Activated CD8-positive, alpha-beta T cell treated with anti-CD3 and anti-CD28 coated beads for 36 hours (primary cell): Measurements from ENCODE around the gene DENND6A. TPM values are rescaled to one million over a fixed set of nuclear protein-coding genes. Genes with fewer than 3 reads are reported as not detected.
"Not testable (repeated sequence)": the region's sequence is repeated elsewhere in the genome, so short reads cannot be mapped to it uniquely, and the experiment has no call there.

Source experiments
- ATAC-seq: fragments of 200-7000 bp; cut with Tn5 transposase; one replicate; pipeline ENCODE4 v1.10.0; 2021; ENCODE audit warnings: mild to moderate bottlenecking, moderate library complexity
- CTCF ChIA-PET: fragments of 350-600 bp; sonication (Branson Sonifier 250); formaldehyde crosslinking; loops from one replicate; lab custom pipeline; 2021; ENCODE audit warnings: antibody characterized with exemption; lab: Charles Lee
- POLR2A ChIA-PET: fragments of 350-600 bp; sonication (Branson Sonifier 250); formaldehyde crosslinking; loops from one replicate; lab custom pipeline; 2021; ENCODE audit warnings: antibody characterized with exemption; lab: Charles Lee
- DNase-seq: peaks from one replicate; pipeline ENCODE4 v3.0.0-alpha.2; 2020
- H3K27ac Mint-ChIP-seq: one replicate; pipeline ENCODE4 v1.8.0; 2021; ENCODE audit warnings: mild to moderate bottlenecking, mixed read lengths
- H3K27me3 Mint-ChIP-seq: one replicate; pipeline ENCODE4 v1.8.0; 2021; ENCODE audit warnings: mixed read lengths
- H3K36me3 Mint-ChIP-seq: one replicate; pipeline ENCODE4 v1.8.0; 2021; ENCODE audit warnings: low read depth, mixed read lengths
- H3K4me1 Mint-ChIP-seq: one replicate; pipeline ENCODE4 v1.8.0; 2021; ENCODE audit warnings: low read depth, mixed read lengths
- H3K4me3 Mint-ChIP-seq: one replicate; pipeline ENCODE4 v1.8.0; 2021; ENCODE audit warnings: mild to moderate bottlenecking, moderate library complexity, mixed read lengths
- H3K9me3 Mint-ChIP-seq: one replicate; pipeline ENCODE4 v1.8.0; 2021; ENCODE audit warnings: mixed read lengths
- intact Hi-C: fragments of 100-400 bp; cut with micrococcal nuclease; formaldehyde crosslinking; loops from one replicate; pipeline ENCODE4 v1.10.0; 2022
- total RNA-seq, 2 experiments: library from RNA; stranded (reverse); gene quantifications; one replicate each; pipeline ENCODE4 v1.2.3, GENCODE V29; 2021
- TF ChIP-seq, protein P1 (sequence below): fragments of 200-600 bp; IDR thresholded peaks from one replicate; pipeline ENCODE4 v1.8.0; 2022; ENCODE audit warnings: antibody characterized with exemption, mild to moderate bottlenecking

DENND6A gene
- total RNA-seq, 2 experiments from 2014 or later, result 10.1 to 13.1 TPM

GRCh38 chr3:57709559-57709958, 16.7 kb upstream of the DENND6A start:
- ChIA-PET POLR2A (interaction anchor here (0.6 kb wide), 2 partner anchors 113 to 285 kb away, joined by 3 read pairs; no protein-coding TSS in a partner anchor), CTCF (no interaction called here)
- no peak for ATAC-seq

DNA sequence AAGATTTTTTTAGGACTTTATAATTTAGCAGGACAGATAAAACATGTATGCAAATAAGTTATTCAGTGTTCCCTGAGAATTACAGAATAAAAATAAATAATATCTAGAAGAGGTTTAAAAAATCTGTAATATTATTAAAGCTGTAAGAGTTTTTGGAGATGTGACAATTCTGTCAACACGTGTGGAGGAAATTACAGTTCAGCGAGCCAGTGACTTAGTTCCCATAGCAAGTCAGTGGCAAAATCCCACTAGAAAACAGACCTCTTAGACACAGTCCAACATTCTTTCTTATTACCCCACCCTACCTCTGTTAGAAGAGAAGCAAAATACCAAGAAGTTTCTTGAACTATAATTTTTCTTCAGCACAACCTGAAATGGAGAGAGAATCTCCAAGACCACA, 16.2 kb upstream of the DENND6A start:
- H3K36me3 Mint-ChIP-seq, result no peaks in the 10 kb centered on the region
- ChIA-PET POLR2A (interaction anchor here (0.6 kb wide), 1 partner anchor 113 kb away, joined by 3 read pairs; no protein-coding TSS in a partner anchor), CTCF (no interaction called here)
- ATAC-seq (no peak), DNase-seq (no peak)
- peaks cover 2% of the 10 kb centered on the region for H3K27me3 Mint-ChIP-seq
- no peak overlapping the region for H3K27ac Mint-ChIP-seq
- TF ChIP-seq, protein P1, sequence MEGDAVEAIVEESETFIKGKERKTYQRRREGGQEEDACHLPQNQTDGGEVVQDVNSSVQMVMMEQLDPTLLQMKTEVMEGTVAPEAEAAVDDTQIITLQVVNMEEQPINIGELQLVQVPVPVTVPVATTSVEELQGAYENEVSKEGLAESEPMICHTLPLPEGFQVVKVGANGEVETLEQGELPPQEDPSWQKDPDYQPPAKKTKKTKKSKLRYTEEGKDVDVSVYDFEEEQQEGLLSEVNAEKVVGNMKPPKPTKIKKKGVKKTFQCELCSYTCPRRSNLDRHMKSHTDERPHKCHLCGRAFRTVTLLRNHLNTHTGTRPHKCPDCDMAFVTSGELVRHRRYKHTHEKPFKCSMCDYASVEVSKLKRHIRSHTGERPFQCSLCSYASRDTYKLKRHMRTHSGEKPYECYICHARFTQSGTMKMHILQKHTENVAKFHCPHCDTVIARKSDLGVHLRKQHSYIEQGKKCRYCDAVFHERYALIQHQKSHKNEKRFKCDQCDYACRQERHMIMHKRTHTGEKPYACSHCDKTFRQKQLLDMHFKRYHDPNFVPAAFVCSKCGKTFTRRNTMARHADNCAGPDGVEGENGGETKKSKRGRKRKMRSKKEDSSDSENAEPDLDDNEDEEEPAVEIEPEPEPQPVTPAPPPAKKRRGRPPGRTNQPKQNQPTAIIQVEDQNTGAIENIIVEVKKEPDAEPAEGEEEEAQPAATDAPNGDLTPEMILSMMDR, result no peak
- no peaks in the 10 kb centered on the region for H3K9me3 Mint-ChIP-seq
- H3K4me1 Mint-ChIP-seq, result no peaks in the 10 kb centered on the region
- no peak overlapping the region for H3K4me3 Mint-ChIP-seq
- intact Hi-C loops, result no loop called here

More at GRCh38 chr3:57709559-57709958, 16.7 kb upstream of the DENND6A start:
- Mint-ChIP-seq H3K27me3 (peaks cover 2% of the 10 kb centered on the region), H3K4me3 (no peak overlapping the region), H3K36me3 (no peaks in the 10 kb centered on the region), H3K27ac (no peak overlapping the region), H3K9me3 (no peaks in the 10 kb centered on the region), H3K4me1 (no peaks in the 10 kb centered on the region)
- intact Hi-C loops, result no loop called here
- TF ChIP-seq, protein P1, result no peak
- no peak for DNase-seq

DNA sequence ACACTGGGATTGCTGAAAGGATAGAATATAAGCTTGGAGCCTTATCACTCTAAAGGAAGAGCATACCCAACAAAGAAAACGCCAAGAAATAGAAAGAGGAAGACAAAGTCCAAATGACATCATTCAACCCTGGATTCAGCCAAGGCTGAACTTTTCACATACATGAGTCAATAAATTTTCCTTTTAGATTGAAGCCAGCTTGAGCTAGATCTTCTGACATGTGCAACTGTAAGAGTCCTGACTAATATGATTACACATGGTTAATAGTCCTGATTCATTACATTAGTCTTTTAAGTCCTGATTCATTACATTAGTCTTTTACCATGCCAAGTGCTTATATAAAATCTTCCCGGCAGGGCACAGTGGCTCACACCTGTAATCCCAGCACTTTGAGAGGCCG, 13.6 kb upstream of the DENND6A start:
- Mint-ChIP-seq H3K27me3 (peaks cover 2% of the 10 kb centered on the region), H3K4me1 (no peaks in the 10 kb centered on the region), H3K9me3 (no peaks in the 10 kb centered on the region), H3K36me3 (no peaks in the 10 kb centered on the region), H3K4me3 (no peak overlapping the region), H3K27ac (no peak overlapping the region)
- no peak for DNase-seq
- ChIA-PET POLR2A (interaction anchor here (0.7 kb wide), 1 partner anchor 155 kb away, joined by 4 read pairs; no protein-coding TSS in a partner anchor), CTCF (no interaction called here)
- intact Hi-C loops, result no loop called here
- no peak for ATAC-seq
- TF ChIP-seq, protein P1, result no peak

- H3K27ac Mint-ChIP-seq, H3K4me1 Mint-ChIP-seq, H3K4me3 Mint-ChIP-seq, POLR2A ChIA-PET, intact Hi-C loops, CTCF ChIA-PET, H3K27me3 Mint-ChIP-seq, DNase-seq, H3K36me3 Mint-ChIP-seq, H3K9me3 Mint-ChIP-seq, ATAC-seq: not testable (repeated sequence)
Observed at GRCh38 chr3:57705351-57705750, 12.5 kb upstream of the DENND6A start.

GRCh38 chr3:57701781-57702180, 8.9 kb upstream of the DENND6A start:
- no peak overlapping the region for H3K4me3 Mint-ChIP-seq
- intact Hi-C loops, result no loop called here
- POLR2A ChIA-PET, result interaction anchor here (0.8 kb wide), 1 partner anchor 9 kb away, joined by 3 read pairs; the partner anchor contains the start of gene DENND6A

More at GRCh38 chr3:57701781-57702180, 8.9 kb upstream of the DENND6A start:
- TF ChIP-seq, protein P1, result no peak
- no peaks in the 10 kb centered on the region for H3K36me3 Mint-ChIP-seq
- no peaks in the 10 kb centered on the region for H3K4me1 Mint-ChIP-seq
- H3K27ac Mint-ChIP-seq, result no peak overlapping the region
- DNase-seq (no peak), ATAC-seq (no peak)
- H3K9me3 Mint-ChIP-seq, result no peaks in the 10 kb centered on the region
- H3K27me3 Mint-ChIP-seq, result peaks cover 2% of the 10 kb centered on the region
- CTCF ChIA-PET, result no interaction called here
